CD4-positive, alpha-beta T cell treated with Interleukin-4 for 1 hour (primary cell): Measurements from ENCODE around the gene FGF16.
"Not testable (repeated sequence)": the region's sequence is repeated elsewhere in the genome, so short reads cannot be mapped to it uniquely, and the experiment has no call there.

Source experiments
- DNase-seq, 2 donors: peaks; one replicate each; pipeline ENCODE4 v3.0.0-alpha.2; 2020 to 2022

The FGF16 gene

GRCh38 chrX:77447653-77448569 lies 722 bp downstream of the FGF16 start:
- no peak for DNase-seq

GRCh38 chrX:77450415-77450814 lies 3.2 kb downstream of the FGF16 start:
- no peak for DNase-seq

- no peak for DNase-seq
These were observed 3.8 kb downstream of the FGF16 start for GRCh38 chrX:77450996-77451395.

GRCh38 chrX:77453190-77453589 lies 6.0 kb downstream of the FGF16 start:
- no peak for DNase-seq

- no peak for DNase-seq
These were observed 8.2 kb downstream of the FGF16 start for GRCh38 chrX:77455437-77455836.

GRCh38 chrX:77484045-77484444 lies 36.9 kb downstream of the FGF16 start:
- no peak for DNase-seq

GRCh38 chrX:77493677-77494553 lies 46.7 kb downstream of the FGF16 start:
- no peak for DNase-seq

GRCh38 chrX:77500164-77500563 lies 53.0 kb downstream of the FGF16 start:
- not testable (repeated sequence) for DNase-seq

- DNase-seq, result no peak
These were observed 55.8 kb downstream of the FGF16 start for GRCh38 chrX:77502951-77503525.

GRCh38 chrX:77505227-77505626 lies 58.0 kb downstream of the FGF16 start:
- DNase-seq, result no peak
